Esophagus (tissue), 2 donors: ENCODE results near the gene SP7. TPM values are rescaled to one million over a fixed set of nuclear protein-coding genes. Genes with fewer than 3 reads are reported as not detected.

Experiments
- H3K27ac ChIP-seq, 2 donors: one replicate each; pipeline ENCODE4 v1.5.1; 2013; ENCODE audit warnings: low read depth in 2 of 2, mild to moderate bottlenecking in 2 of 2, inconsistent platforms in 1 of 2, low read length in 1 of 2, moderate library complexity in 1 of 2
- H3K27me3 ChIP-seq, 2 donors: one replicate each; pipeline ENCODE4 v1.6.1; 2013; ENCODE audit warnings: low read length in 2 of 2, control low read depth in 1 of 2, mild to moderate bottlenecking in 1 of 2; ENCODE audit not compliant: insufficient read depth in 2 of 2, control insufficient read depth in 1 of 2
- H3K36me3 ChIP-seq, 2 donors: one replicate each; pipeline ENCODE4 v1.6.1; 2013; ENCODE audit warnings: low read length in 1 of 2; ENCODE audit not compliant: control insufficient read depth in 2 of 2, insufficient read depth in 2 of 2
- H3K4me1 ChIP-seq, 2 donors: one replicate each; pipeline ENCODE4 v1.6.1; 2013; ENCODE audit warnings: low read length in 1 of 2; ENCODE audit not compliant: control insufficient read depth in 2 of 2, insufficient read depth in 2 of 2
- H3K4me3 ChIP-seq, 2 donors: one replicate each; pipeline ENCODE4 v1.5.1; 2013; ENCODE audit warnings: low read length in 2 of 2, mild to moderate bottlenecking in 2 of 2, low read depth in 1 of 2, moderate library complexity in 1 of 2
- H3K9me3 ChIP-seq, 2 donors: one replicate each; pipeline ENCODE4 v1.6.1; 2013; ENCODE audit warnings: mild to moderate bottlenecking in 2 of 2, low read depth in 1 of 2, low read length in 1 of 2, moderate library complexity in 1 of 2; ENCODE audit not compliant: control insufficient read depth in 2 of 2, insufficient read depth in 1 of 2
- WGBS, 2 donors: extraction: QIAGEN DNeasy Blood & Tissue Kit; methylation state at CpG; one replicate each; pipeline ENCODE4 v1.1.7; 2013; 5-methylcytosine and 5-hydroxymethylcytosine counted together
- polyA plus RNA-seq, 2 donors: library from polyadenylated mRNA; stranded (reverse); fragments of 200-250 nt; gene quantifications; one replicate each; pipeline ENCODE4 v1.2.3, GENCODE V29; 2013
- donor health status: healthy with polysubstance abuse.
- donor health status: Bipolar disorder and iron deficiency.

The SP7 gene
- not detected for polyA plus RNA-seq

DNA sequence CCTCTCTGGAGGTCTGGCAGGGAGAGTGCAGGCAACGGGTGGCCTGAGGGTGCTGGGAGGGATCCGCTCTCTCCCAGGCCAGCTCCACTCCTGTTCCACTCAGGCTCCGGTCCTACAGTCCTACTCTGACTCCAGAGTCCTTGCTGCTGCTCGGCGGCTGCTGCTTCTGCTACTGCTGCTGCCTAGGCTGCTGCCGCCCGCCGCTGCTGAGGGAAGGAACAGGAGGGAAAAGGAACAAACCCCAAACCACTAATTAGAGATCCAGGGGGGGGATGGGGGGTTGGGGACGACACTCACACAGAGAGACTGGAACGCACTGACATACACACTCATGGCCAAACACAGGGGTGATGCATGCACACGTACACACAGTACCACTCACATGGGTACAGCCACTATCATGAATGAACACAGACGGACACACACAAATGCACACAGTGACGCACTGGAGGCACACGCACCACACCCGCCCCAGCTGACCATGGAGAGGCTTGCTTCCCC is at the start of gene SP7:
TSS of gene SP7 (minus strand) at position 174 of the 501 bp plus-strand sequence. CDS start 708 bp downstream, outside the sequence.
- Histone ChIP-seq H3K27ac (no peak within 1 kb of the TSS), H3K9me3 (no peaks in the 10 kb centered on the region), H3K36me3 (no peaks in the 10 kb centered on the region), H3K27me3 (no peaks in the 10 kb centered on the region), H3K4me3 (no peak within 1 kb of the TSS), H3K4me1 (no peaks in the 10 kb centered on the region)
- 48 to 53% methylated on average over 15 of the region's 15 CpGs for WGBS, 2 donors

DNA sequence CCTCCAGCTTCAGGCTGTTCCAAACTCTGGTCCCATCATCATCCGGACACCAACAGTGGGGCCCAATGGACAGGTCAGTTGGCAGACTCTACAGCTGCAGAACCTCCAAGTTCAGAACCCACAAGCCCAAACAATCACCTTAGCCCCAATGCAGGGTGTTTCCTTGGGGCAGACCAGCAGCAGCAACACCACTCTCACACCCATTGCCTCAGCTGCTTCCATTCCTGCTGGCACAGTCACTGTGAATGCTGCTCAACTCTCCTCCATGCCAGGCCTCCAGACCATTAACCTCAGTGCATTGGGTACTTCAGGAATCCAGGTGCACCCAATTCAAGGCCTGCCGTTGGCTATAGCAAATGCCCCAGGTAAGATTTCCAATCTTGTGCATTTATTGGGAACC is 47.1 kb upstream of the SP7 start:
- Histone ChIP-seq H3K36me3 (peaks cover 7 to 15% of the 10 kb centered on the region in 2 donors), H3K4me1 (peaks cover 5 to 19% of the 10 kb centered on the region in 2 donors), H3K9me3 (no peaks in the 10 kb centered on the region), H3K27ac (peak overlapping the region; percentile 97 to 99), H3K27me3 (no peaks in the 10 kb centered on the region), H3K4me3 (peak overlapping the region; percentile 27 to 70)
- WGBS, 2 donors, result 56 to 69% methylated on average over 2 of the region's 2 CpGs

DNA sequence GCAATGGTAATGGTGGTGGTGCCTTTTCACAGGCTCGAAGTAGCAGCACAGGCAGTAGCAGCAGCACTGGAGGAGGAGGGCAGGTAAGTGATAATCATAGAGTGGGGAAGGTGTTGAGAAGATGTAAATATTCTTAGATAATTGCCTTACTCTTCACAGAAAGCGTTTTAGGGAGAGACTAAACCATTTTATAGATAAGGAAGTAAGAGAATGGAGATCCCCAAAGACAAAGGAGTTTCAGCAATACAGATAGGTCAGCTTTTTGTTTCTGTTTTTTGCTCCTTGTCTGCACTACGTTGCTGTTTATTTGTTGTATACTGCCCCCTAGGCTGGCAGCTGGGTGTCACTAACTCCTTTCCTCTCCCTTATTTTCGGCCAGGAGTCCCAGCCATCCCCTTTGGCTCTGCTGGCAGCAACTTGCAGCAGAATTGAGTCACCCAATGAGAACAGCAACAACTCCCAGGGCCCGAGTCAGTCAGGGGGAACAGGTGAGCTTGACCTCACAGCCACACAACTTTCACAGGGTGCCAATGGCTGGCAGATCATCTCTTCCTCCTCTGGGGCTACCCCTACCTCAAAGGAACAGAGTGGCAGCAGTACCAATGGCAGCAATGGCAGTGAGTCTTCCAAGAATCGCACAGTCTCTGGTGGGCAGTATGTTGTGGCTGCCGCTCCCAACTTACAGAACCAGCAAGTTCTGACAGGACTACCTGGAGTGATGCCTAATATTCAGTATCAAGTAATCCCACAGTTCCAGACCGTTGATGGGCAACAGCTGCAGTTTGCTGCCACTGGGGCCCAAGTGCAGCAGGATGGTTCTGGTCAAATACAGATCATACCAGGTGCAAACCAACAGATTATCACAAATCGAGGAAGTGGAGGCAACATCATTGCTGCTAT is 45.8 kb upstream of the SP7 start:
- peaks cover 5 to 19% of the 10 kb centered on the region in 2 donors for H3K4me1 ChIP-seq
- H3K27me3 ChIP-seq, result no peaks in the 10 kb centered on the region
- peak overlapping the region; percentile 27 to 70 for H3K4me3 ChIP-seq
- peaks cover 7 to 15% of the 10 kb centered on the region in 2 donors for H3K36me3 ChIP-seq
- WGBS, 2 donors, result 26 to 32% methylated on average over 9 of the region's 9 CpGs
- no peaks in the 10 kb centered on the region for H3K9me3 ChIP-seq
- H3K27ac ChIP-seq, result peak overlapping the region; percentile 97 to 99

DNA sequence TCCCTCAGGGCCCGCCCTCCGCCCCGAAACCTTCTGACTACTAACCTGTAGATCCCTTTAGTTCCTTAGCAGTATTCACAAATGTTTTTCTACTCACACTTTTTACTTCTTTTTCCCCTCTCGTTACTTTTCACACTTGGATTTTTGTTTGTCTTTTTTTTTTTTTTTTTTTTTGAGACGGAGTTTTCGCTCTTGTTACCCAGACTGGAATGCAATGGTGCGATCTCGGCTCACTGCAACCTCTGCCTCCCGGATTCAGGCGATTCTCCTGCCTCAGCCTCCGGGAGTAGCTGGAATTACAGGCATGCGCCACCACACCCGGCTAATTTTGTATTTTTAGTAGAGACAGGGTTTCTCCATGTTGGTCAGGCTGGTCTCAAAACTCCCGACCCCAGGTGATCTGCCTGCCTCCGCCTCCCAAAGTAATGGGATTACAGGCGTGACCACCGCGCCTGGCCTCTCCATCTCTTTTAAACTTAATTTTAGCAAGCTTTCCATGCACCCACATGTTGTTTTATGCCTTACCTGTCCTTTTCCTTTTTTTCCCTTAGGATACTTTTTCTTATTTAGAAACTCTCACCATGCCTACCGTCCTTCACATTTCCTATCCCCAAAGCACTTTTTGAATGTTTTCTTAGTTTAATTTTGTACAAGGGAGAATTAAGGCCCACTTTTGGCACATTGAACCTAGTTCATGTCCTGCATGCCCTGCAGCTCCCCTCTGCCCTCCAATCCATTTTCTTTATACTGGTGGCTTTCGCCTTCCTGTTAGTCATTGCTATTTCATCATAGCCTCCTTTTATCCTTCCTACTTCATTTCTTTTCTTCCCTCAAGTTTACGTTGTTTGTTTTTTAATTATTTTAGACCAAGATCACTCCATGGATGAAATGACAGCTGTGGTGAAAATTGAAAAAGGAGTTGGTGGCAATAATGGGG is 44.9 kb upstream of the SP7 start:
- Histone ChIP-seq H3K4me3 (peak overlapping the region; percentile 40 to 70), H3K27ac (peak overlapping the region; percentile 97 to 99), H3K4me1 (peaks cover 5 to 19% of the 10 kb centered on the region in 2 donors), H3K36me3 (peaks cover 7 to 15% of the 10 kb centered on the region in 2 donors), H3K9me3 (no peaks in the 10 kb centered on the region), H3K27me3 (no peaks in the 10 kb centered on the region)
- whole genome bisulfite sequencing, 2 donors, result 6 to 7% methylated on average over 20 to 21 of the region's 21 CpGs

DNA sequence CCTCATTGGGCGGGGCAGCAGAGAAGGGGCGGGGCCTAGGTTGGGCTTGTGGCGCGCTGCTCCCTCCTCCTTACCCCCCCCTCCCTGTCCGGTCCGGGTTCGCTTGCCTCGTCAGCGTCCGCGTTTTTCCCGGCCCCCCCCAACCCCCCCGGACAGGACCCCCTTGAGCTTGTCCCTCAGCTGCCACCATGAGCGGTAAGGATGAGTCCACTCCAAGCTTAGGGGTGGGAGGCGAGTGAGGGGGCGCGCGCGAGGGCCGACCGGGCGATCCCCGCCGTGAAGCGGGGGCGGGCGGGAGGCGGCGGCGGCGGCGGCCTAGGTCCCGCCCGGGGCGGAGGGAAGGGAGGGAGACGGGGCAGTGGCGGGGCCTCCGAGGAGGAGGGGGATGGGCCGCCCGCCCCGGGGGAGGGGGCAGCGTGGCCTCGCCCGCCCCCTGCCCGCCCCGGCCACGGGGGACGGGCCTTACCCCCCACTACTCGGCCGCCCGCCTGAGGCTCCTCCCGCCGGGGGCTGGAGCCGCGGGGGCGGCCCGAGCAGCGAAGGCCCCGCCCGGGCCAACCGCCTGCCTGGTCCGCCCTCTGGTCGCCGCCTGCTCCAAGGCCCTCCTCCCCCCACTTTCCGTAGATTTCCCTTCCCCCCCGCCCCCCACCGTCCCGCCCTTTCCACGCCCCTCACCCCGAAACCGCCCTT is 44.1 kb upstream of the SP7 start, which contains the start of gene SP1:
TSS of gene SP1 (plus strand) at position 73 of the 690 bp plus-strand sequence. CDS start at position 189, 116 bp downstream.
- Histone ChIP-seq H3K27ac (peak within 1 kb of the TSS; percentile 99), H3K9me3 (no peaks in the 10 kb centered on the region), H3K36me3 (peaks cover 7 to 15% of the 10 kb centered on the region in 2 donors), H3K4me1 (peaks cover 5 to 19% of the 10 kb centered on the region in 2 donors), H3K4me3 (peak within 1 kb of the TSS; percentile 59 to 70), H3K27me3 (no peaks in the 10 kb centered on the region)
- 1 to 2% methylated on average over 45 to 67 of the region's 71 CpGs for WGBS, 2 donors

DNA sequence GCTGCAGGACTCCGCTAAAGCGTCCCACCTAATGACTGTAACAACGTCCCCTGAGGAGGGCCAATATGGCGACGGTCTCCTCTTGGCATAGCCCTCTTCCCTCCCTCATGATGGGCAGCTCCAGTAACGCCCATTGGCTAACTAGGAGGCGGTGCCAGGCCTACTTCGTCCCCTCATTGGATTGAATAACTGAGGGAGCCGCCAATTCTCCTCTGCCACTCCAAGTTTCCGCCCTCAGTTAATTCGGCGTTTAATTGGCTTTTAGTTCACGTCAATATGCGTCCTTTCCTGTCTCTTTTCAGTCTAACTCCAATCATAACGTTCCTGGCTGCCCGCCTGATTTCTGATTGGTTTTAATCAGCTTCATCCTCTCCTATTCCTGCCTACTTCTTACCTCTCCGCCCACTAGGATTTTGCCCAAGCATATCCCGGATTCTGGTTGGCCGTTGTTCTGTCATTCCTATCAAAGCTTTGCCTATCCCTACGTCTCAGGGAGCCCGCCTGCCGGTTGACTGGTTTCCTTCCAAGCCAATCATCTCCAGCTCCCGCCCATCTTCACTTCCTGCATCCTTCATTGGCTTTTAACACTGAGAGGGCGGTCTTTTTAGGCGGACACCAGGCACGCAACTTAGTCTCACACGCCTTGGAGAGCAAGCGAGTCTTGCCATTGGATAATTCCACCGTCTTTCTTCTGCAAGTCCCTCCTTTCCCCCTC is 43.4 kb upstream of the SP7 start:
- Histone ChIP-seq H3K4me3 (peak overlapping the region; percentile 55 to 70), H3K36me3 (peaks cover 7 to 15% of the 10 kb centered on the region in 2 donors), H3K4me1 (peaks cover 5 to 17% of the 10 kb centered on the region in 2 donors), H3K27me3 (no peaks in the 10 kb centered on the region), H3K27ac (peak overlapping the region; percentile 97 to 99), H3K9me3 (no peaks in the 10 kb centered on the region)
- 0 to 1% methylated on average over 29 of the region's 29 CpGs for WGBS, 2 donors

DNA sequence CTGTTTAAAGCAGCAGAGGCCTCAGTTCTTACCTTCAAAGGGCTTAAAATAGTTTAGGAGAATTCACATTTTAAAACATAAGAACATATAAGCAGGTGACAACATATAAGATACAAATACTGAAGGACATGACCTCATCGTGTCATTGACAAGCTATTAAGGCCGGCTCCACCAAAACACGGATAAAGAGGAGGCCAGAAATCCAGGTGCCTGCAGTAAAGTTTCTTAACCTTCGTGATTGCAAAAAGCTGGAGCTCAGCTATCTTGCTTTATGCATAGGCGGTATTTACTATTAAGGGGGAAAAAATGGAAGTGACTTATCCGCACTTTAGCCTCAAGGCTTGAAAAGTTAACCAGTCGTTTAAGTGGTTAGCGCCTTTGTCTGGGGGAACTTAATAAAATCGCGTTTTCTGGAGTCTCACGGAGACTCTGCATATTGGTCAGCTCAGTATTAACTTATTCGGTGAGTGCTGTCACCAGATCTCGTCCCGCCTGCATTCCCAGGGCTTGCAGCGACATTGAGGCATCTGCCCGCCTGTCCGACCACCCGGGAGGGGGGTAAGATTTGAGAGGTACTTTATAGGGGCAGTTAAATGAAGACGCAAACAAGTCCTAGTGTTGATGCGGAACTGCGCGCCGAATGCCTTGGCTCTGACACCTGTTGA is 42.7 kb upstream of the SP7 start:
- Histone ChIP-seq H3K36me3 (peaks cover 7 to 15% of the 10 kb centered on the region in 2 donors), H3K4me3 (peak overlapping the region; percentile 48 to 55), H3K27me3 (no peaks in the 10 kb centered on the region), H3K9me3 (no peaks in the 10 kb centered on the region), H3K27ac (peak overlapping the region; percentile 92 to 97), H3K4me1 (peaks cover 5 to 16% of the 10 kb centered on the region in 2 donors)
- WGBS, 2 donors, result 10 to 12% methylated on average over 23 of the region's 23 CpGs

DNA sequence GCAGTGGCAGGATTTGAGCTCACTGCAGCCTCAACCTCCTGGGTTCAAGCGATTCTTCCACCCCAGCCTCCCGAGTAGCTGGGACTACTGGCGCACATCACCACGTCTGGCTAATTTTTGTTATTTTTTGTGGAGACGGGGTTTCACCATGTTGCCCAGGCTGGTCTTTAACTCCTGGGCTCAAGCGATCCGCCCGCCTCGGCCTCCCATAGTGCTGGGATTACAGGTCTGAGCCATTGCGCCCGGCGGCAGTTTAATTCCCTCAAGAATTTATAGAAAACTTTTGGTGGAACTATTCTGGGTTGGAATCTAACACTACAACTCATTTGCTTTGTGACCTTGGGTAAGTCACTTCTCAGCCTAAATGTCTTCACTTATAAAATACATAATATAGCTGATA is 42.1 kb upstream of the SP7 start:
- Histone ChIP-seq H3K27me3 (no peaks in the 10 kb centered on the region), H3K9me3 (no peaks in the 10 kb centered on the region), H3K4me3 (no peak overlapping the region), H3K4me1 (peaks cover 3 to 14% of the 10 kb centered on the region in 2 donors), H3K36me3 (peaks cover 7 to 13% of the 10 kb centered on the region in 2 donors), H3K27ac (peak overlapping the region; percentile 45 to 92)
- WGBS, 2 donors, result 96 to 97% methylated on average over 12 of the region's 12 CpGs
